HL-60 (cell line): ENCODE data around the gene WIPF1.

Experiments
- CTCF ChIP-seq: IDR thresholded peaks from one replicate; pipeline ENCODE4 v1.5.1; 2011; ENCODE audit warnings: low read length, control low read depth, inconsistent platforms; ENCODE audit not compliant: insufficient read depth
- POLR2AphosphoS5 ChIP-seq: IDR thresholded peaks from 2 replicates; pipeline ENCODE4 v1.6.1; 2012; ENCODE audit warnings: low read depth

GRCh38 chr2:174589334-174589733, 8.3 kb downstream of the WIPF1 start:
- TF ChIP-seq POLR2AphosphoS5 = no peak
- no peak for TF ChIP-seq CTCF
